Measurements from ENCODE around the gene FXYD7. TPM values are rescaled to one million over a fixed set of nuclear protein-coding genes. Genes with fewer than 3 reads are reported as not detected.

The FXYD7 gene
- total RNA-seq, 1 donor from 2014 or later, result not detected

- intact Hi-C loops (cut with micrococcal nuclease), result no loop called here
- no peak for DNase-seq
- H3K9me3 ChIP-seq (replicated peaks), result no peaks in the 10 kb centered on the region
- no peaks in the 10 kb centered on the region for H3K36me3 ChIP-seq
- no peak for TF ChIP-seq CTCF (IDR thresholded peaks at IDR 0.05; ENCODE audit: borderline replicate concordance)
- no peaks in the 10 kb centered on the region for H3K27me3 ChIP-seq (ENCODE audit: low read depth)
- H3K4me1 ChIP-seq, result peaks cover 39% of the 10 kb centered on the region
- H3K4me3 ChIP-seq, result peak overlapping the region; percentile 79
- H3K27ac ChIP-seq (replicated peaks), result peak overlapping the region; percentile 95
Measured at GRCh38 chr19:35122687-35123551, 20.1 kb upstream of the FXYD7 start.

GRCh38 chr19:35123573-35123972, 19.5 kb upstream of the FXYD7 start:
- peaks cover 36% of the 10 kb centered on the region for H3K4me1 ChIP-seq
- intact Hi-C loops (cut with micrococcal nuclease), result no loop called here
- peak overlapping the region; percentile 95 for H3K27ac ChIP-seq (replicated peaks)
- no peak for TF ChIP-seq CTCF (IDR thresholded peaks at IDR 0.05; ENCODE audit: borderline replicate concordance)
- no peaks in the 10 kb centered on the region for H3K27me3 ChIP-seq (ENCODE audit: low read depth)
- no peaks in the 10 kb centered on the region for H3K9me3 ChIP-seq (replicated peaks)
- peak; percentile 44 for DNase-seq
- no peaks in the 10 kb centered on the region for H3K36me3 ChIP-seq
- H3K4me3 ChIP-seq, result peak overlapping the region; percentile 79

- H3K9me3 ChIP-seq (replicated peaks), result no peaks in the 10 kb centered on the region
- DNase-seq, result peak; percentile 93
- TF ChIP-seq CTCF (IDR thresholded peaks at IDR 0.05; ENCODE audit: borderline replicate concordance), result no peak
- H3K4me1 ChIP-seq, result peaks cover 34% of the 10 kb centered on the region
- intact Hi-C loops (cut with micrococcal nuclease), result no loop called here
- H3K36me3 ChIP-seq, result no peaks in the 10 kb centered on the region
- peak overlapping the region; percentile 79 for H3K4me3 ChIP-seq
- no peaks in the 10 kb centered on the region for H3K27me3 ChIP-seq (ENCODE audit: low read depth)
- H3K27ac ChIP-seq (replicated peaks), result peak overlapping the region; percentile 95
Measured at GRCh38 chr19:35124098-35125060, 18.7 kb upstream of the FXYD7 start.

- intact Hi-C loops (cut with micrococcal nuclease), result no loop called here
- no peak for DNase-seq
- TF ChIP-seq CTCF (IDR thresholded peaks at IDR 0.05; ENCODE audit: borderline replicate concordance), result no peak
- Histone ChIP-seq H3K9me3 (replicated peaks) (no peaks in the 10 kb centered on the region), H3K36me3 (no peaks in the 10 kb centered on the region), H3K27me3 (ENCODE audit: low read depth) (no peaks in the 10 kb centered on the region), H3K4me1 (peaks cover 34% of the 10 kb centered on the region), H3K27ac (replicated peaks) (peak overlapping the region; percentile 95), H3K4me3 (peak overlapping the region; percentile 79)
Measured at GRCh38 chr19:35125270-35125717, 17.8 kb upstream of the FXYD7 start.
